Kidney (tissue), 14 donors: ENCODE results near the gene UBE4A. TPM values are rescaled to one million over a fixed set of nuclear protein-coding genes. Genes with fewer than 3 reads are reported as not detected.

Source experiments
- DNase-seq, 5 donors: peaks; one replicate each; pipeline ENCODE4 v3.0.0-alpha.2; 2013 to 2020
- FAIRE-seq: peaks from 2 replicates; lab custom pipeline; 2012; peaks lifted over from hg19 to GRCh38; lab: Jason Lieb, UNC
- H3K27ac ChIP-seq, 2 donors: one replicate each; pipeline ENCODE4 v1.7.0; 2013; ENCODE audit warnings: low read depth in 2 of 2, low read length in 2 of 2, inconsistent platforms in 1 of 2
- H3K27me3 ChIP-seq: one replicate; pipeline ENCODE4 v1.7.1; 2013; ENCODE audit warnings: low read length, inconsistent platforms; ENCODE audit not compliant: control insufficient read depth, insufficient read depth
- H3K36me3 ChIP-seq, 3 donors: one replicate each; pipeline versions ENCODE4 v1.7.0 to v1.7.1; 2013; ENCODE audit warnings: low read length in 3 of 3, control low read depth in 1 of 3, inconsistent platforms in 1 of 3; ENCODE audit not compliant: insufficient read depth in 3 of 3, control insufficient read depth in 2 of 3
- H3K4me1 ChIP-seq, 3 donors: one replicate each; pipeline versions ENCODE4 v1.7.0 to v1.7.1; 2013; ENCODE audit warnings: low read length in 3 of 3, inconsistent platforms in 1 of 3, low read depth in 1 of 3; ENCODE audit not compliant: control insufficient read depth in 2 of 3, insufficient read depth in 2 of 3
- H3K4me3 ChIP-seq, 3 donors: one replicate each; pipeline versions ENCODE4 v1.7.0 to v1.8.1; 2013; ENCODE audit warnings: low read length in 3 of 3, control low read depth in 1 of 3, inconsistent platforms in 1 of 3
- H3K9ac ChIP-seq, 3 donors: one replicate each; pipeline versions ENCODE4 v1.7.0 to v1.7.1; 2013; ENCODE audit warnings: low read length in 3 of 3, control low read depth in 1 of 3, inconsistent platforms in 1 of 3
- H3K9me3 ChIP-seq, 3 donors: one replicate each; pipeline versions ENCODE4 v1.7.0 to v1.7.1; 2013; ENCODE audit warnings: low read length in 3 of 3, control low read depth in 1 of 3, inconsistent platforms in 1 of 3; ENCODE audit not compliant: control insufficient read depth in 2 of 3, insufficient read depth in 1 of 3
- CTCF ChIP-seq: IDR thresholded peaks from 3 replicates; pipeline ENCODE4 v1.5.1; 2012; ENCODE audit warnings: mild to moderate bottlenecking, moderate library complexity, borderline replicate concordance; ENCODE audit not compliant: insufficient read depth; ENCODE audit errors: extremely low read depth
- intact Hi-C: fragments of 100-400 bp; cut with DNase I; formaldehyde crosslinking; loops from one replicate; pipeline ENCODE4 v1.11.1; 2022
- polyA plus RNA-seq: library from polyadenylated mRNA; stranded (reverse); fragments of 350-450 nt; fragmentation: Illumina TruSeq; extraction: RNeasy Lipid Tissue Mini Kit (QIAGEN cat#74804); gene quantifications from one replicate; pipeline ENCODE4 v1.2.3, GENCODE V29; 2014; ENCODE audit warnings: low read depth, low replicate concordance; ENCODE audit not compliant: insufficient read depth
- total RNA-seq: library from RNA; stranded (reverse); fragmentation: NEBNext Ultra II Directional; extraction: Animal tissue kit (Norgen Biotek cat#: 25700); gene quantifications from one replicate; pipeline ENCODE4 v1.2.1, GENCODE V29; 2021
- donor health status: control.
- donor health status: control.
- donor health status: control.
- donor health status: control.
- donor health status: control.
- donor health status: DM: yes; HTN: yes; CAD: no.
- donor health status: Normal renal cell carcinoma (clear cell type).

Gene UBE4A
- total and polyA plus RNA-seq, 2 donors from 2014 or later: 11.2 to 39.2 TPM

GRCh38 chr11:118375978-118376377 is 16.6 kb downstream of the UBE4A start:
- FAIRE-seq (no peak), DNase-seq (no peak)
- H3K4me1 ChIP-seq: no peaks in the 10 kb centered on the region
- no peak overlapping the region for H3K4me3 ChIP-seq
- no peaks in the 10 kb centered on the region for H3K9me3 ChIP-seq
- intact Hi-C loops: no loop called here
- H3K9ac ChIP-seq: no peak overlapping the region
- H3K27me3 ChIP-seq: no peaks in the 10 kb centered on the region
- H3K27ac ChIP-seq: no peak overlapping the region
- no peak for TF ChIP-seq CTCF
- peaks cover 5 to 62% (median 33%) of the 10 kb centered on the region in 3 donors for H3K36me3 ChIP-seq

- intact Hi-C loops: no loop called here
- no peak for FAIRE-seq
- H3K4me3 ChIP-seq: no peak overlapping the region
- no peak for TF ChIP-seq CTCF
- no peak for DNase-seq
- H3K27ac ChIP-seq: no peak overlapping the region
- H3K27me3 ChIP-seq: no peaks in the 10 kb centered on the region
- no peaks in the 10 kb centered on the region for H3K9me3 ChIP-seq
- no peak overlapping the region for H3K9ac ChIP-seq
- H3K4me1 ChIP-seq: no peaks in the 10 kb centered on the region
- peaks cover 9 to 62% (median 23%) of the 10 kb centered on the region in 3 donors for H3K36me3 ChIP-seq
Measured at GRCh38 chr11:118379497-118379896, 20.1 kb downstream of the UBE4A start.

GRCh38 chr11:118380571-118380970 is 21.2 kb downstream of the UBE4A start:
- Histone ChIP-seq H3K9ac (no peak overlapping the region), H3K36me3 (peaks cover 14 to 72% (median 30%) of the 10 kb centered on the region in 3 donors), H3K9me3 (no peaks in the 10 kb centered on the region), H3K27ac (no peak overlapping the region), H3K4me1 (no peaks in the 10 kb centered on the region), H3K4me3 (no peak overlapping the region), H3K27me3 (no peaks in the 10 kb centered on the region)
- intact Hi-C loops: no loop called here
- DNase-seq: no peak
- TF ChIP-seq CTCF: no peak
- no peak for FAIRE-seq

GRCh38 chr11:118382954-118383353 is 23.6 kb downstream of the UBE4A start:
- H3K9ac ChIP-seq: no peak overlapping the region
- TF ChIP-seq CTCF: no peak
- intact Hi-C loops: no loop called here
- H3K9me3 ChIP-seq: no peaks in the 10 kb centered on the region
- no peak overlapping the region for H3K4me3 ChIP-seq
- H3K4me1 ChIP-seq: no peaks in the 10 kb centered on the region
- H3K36me3 ChIP-seq: peaks cover 14 to 83% (median 47%) of the 10 kb centered on the region in 3 donors
- H3K27me3 ChIP-seq: no peaks in the 10 kb centered on the region
- FAIRE-seq: no peak
- H3K27ac ChIP-seq: no peak overlapping the region
- DNase-seq: no peak
